ENCODE data around the gene SPC25.

- no peak for TF ChIP-seq CTCF (IDR thresholded peaks at IDR 0.05)
- TF ChIP-seq POLR2A (IDR thresholded peaks at IDR 0.05) = no peak
- TF ChIP-seq POLR2AphosphoS5 (IDR thresholded peaks at IDR 0.05) = no peak
Observed at GRCh38 chr2:168853471-168853870, 36.8 kb downstream of the SPC25 start.

Data from transverse colon (tissue), 4 donors.